ENCODE results near the gene SUPT3H.
A peak's percentile ranks its signal among the peaks of the same experiment; 100 is the strongest.

SUPT3H gene

GRCh38 chr6:44935693-44936300 is 441.9 kb downstream of the SUPT3H start:
- DNase-seq (ENCODE audit: low read depth in 1 of 2, low spot score in 1 of 2), result no peak
- TF ChIP-seq JUND (IDR thresholded peaks at IDR 0.05; ENCODE audit: low read depth), result no peak
- in situ Hi-C loops (cut with HindIII; ENCODE audit: low pct_unique_long_range_greater_than_20kb, low sequenced_read_pairs), result no loop called here

DNA sequence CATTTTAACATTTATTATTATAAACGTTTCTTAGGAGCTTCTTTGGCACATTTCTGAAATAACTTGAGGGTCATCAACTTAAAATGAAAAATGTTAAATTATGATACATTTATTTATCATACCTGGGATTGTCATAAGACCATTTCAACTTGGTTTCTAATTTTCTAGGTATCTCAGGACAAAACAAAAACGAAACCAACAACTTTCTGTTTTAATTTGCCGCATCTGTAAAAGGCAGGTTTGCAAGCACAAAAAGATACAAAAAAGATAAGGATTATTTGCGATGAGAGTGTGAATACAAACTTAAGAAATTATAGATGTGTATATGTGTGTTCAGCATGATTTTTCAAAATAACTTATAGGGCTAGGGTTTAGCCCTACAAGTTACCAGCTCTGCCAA is 444.6 kb downstream of the SUPT3H start:
- in situ Hi-C loops (cut with HindIII; ENCODE audit: low pct_unique_long_range_greater_than_20kb, low sequenced_read_pairs), result no loop called here
- DNase-seq (ENCODE audit: low read depth in 1 of 2, low spot score in 1 of 2), result no peak
- no peak for TF ChIP-seq JUND (IDR thresholded peaks at IDR 0.05; ENCODE audit: low read depth)

DNA sequence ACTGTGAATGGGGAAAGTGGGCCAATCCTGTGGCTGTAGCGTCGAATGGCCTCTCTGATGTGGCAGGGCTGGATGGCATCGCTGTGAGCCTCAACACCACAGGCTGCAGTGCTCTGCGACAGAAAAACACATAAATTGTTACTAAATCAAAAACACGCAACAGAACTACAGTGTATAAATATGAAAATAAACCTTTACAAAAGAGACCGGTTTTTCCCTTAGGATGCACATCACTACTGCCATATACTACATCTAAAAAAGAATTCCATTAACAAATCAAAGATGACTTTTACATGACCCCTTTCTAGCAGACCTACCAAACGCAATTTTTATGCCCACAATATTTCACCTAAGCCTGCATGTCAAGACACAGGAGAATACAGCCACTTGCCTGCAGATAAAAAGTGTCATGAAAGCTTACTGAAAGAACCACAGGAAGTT is 445.1 kb downstream of the SUPT3H start:
- TF ChIP-seq JUND (IDR thresholded peaks at IDR 0.05; ENCODE audit: low read depth), result no peak
- no peak for DNase-seq (ENCODE audit: low read depth in 1 of 2, low spot score in 1 of 2)
- in situ Hi-C loops (cut with HindIII; ENCODE audit: low pct_unique_long_range_greater_than_20kb, low sequenced_read_pairs), result no loop called here

- DNase-seq (ENCODE audit: low read depth in 1 of 2, low spot score in 1 of 2), result no peak
- in situ Hi-C loops (cut with HindIII; ENCODE audit: low pct_unique_long_range_greater_than_20kb, low sequenced_read_pairs), result no loop called here
- TF ChIP-seq JUND (IDR thresholded peaks at IDR 0.05; ENCODE audit: low read depth), result no peak
Observed at GRCh38 chr6:44931385-44931784, 446.3 kb downstream of the SUPT3H start.

DNA sequence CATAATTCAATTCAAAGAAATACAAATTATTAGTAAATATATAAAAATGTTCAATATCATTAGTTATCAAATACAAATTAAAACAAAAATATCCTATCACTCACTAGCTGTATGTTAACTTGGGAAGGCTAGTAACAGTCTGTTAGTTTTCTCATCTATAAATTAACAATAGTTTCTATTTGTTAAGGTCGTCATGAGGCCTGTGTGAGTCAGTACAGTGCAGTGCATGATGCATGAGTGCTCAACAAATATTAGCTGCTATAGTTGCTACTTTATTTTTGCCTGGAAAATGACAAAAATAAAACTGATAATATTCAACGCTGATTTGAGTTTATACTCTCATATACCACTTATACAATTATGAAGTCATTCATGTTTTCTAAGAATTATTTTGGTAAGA is 451.2 kb downstream of the SUPT3H start:
- in situ Hi-C loops (cut with HindIII; ENCODE audit: low pct_unique_long_range_greater_than_20kb, low sequenced_read_pairs), result no loop called here
- no peak for TF ChIP-seq JUND (IDR thresholded peaks at IDR 0.05; ENCODE audit: low read depth)
- DNase-seq (ENCODE audit: low read depth in 1 of 2, low spot score in 1 of 2), result no peak

GRCh38 chr6:44925100-44925739 is 452.5 kb downstream of the SUPT3H start:
- TF ChIP-seq JUND (IDR thresholded peaks at IDR 0.05; ENCODE audit: low read depth), result no peak
- DNase-seq (ENCODE audit: low read depth in 1 of 2, low spot score in 1 of 2), result no peak
- in situ Hi-C loops (cut with HindIII; ENCODE audit: low pct_unique_long_range_greater_than_20kb, low sequenced_read_pairs), result no loop called here

GRCh38 chr6:44923444-44923843 is 454.3 kb downstream of the SUPT3H start:
- no peak for DNase-seq (ENCODE audit: low read depth in 1 of 2, low spot score in 1 of 2)
- in situ Hi-C loops (cut with HindIII; ENCODE audit: low pct_unique_long_range_greater_than_20kb, low sequenced_read_pairs), result no loop called here
- no peak for TF ChIP-seq JUND (IDR thresholded peaks at IDR 0.05; ENCODE audit: low read depth)

GRCh38 chr6:44921798-44922197 is 455.9 kb downstream of the SUPT3H start:
- no peak for TF ChIP-seq JUND (IDR thresholded peaks at IDR 0.05; ENCODE audit: low read depth)
- in situ Hi-C loops (cut with HindIII; ENCODE audit: low pct_unique_long_range_greater_than_20kb, low sequenced_read_pairs), result no loop called here
- DNase-seq (ENCODE audit: low read depth in 1 of 2, low spot score in 1 of 2), result no peak

- no peak for DNase-seq (ENCODE audit: low read depth in 1 of 2, low spot score in 1 of 2)
- in situ Hi-C loops (cut with HindIII; ENCODE audit: low pct_unique_long_range_greater_than_20kb, low sequenced_read_pairs), result no loop called here
- TF ChIP-seq JUND (IDR thresholded peaks at IDR 0.05; ENCODE audit: low read depth), result no peak
Observed at GRCh38 chr6:44920952-44921491, 456.7 kb downstream of the SUPT3H start.

DNA sequence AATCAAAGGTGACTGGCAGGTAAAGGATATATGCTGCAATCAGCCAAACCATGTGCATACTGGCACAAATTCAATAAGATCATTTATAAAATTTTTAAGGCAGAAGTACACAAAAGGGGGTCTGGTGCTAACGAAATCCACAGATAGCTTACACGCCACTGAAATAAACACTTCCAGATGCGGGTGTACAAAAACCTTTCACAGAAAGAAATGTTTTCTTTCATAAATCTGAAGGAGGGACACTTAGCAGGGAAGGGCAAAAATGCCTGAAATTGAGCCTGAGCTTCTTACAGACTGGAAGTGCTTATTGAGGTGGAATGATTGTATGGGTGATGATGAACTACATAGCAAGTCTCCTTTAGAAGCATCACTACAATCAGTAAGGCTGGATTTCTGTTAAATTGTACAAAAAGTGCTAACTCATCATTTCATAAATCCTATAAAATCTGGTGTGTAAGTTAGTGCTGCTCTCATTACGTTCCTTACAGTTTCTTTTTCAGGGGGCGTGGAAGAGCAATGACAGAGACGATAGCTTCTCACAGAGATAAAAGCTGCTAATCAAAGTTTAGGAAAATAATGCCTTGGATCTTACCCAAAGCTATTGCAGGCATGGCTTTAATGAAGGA is 458.9 kb downstream of the SUPT3H start:
- in situ Hi-C loops (cut with HindIII; ENCODE audit: low pct_unique_long_range_greater_than_20kb, low sequenced_read_pairs), result no loop called here
- no peak for DNase-seq (ENCODE audit: low read depth in 1 of 2, low spot score in 1 of 2)
- no peak for TF ChIP-seq JUND (IDR thresholded peaks at IDR 0.05; ENCODE audit: low read depth)

DNA sequence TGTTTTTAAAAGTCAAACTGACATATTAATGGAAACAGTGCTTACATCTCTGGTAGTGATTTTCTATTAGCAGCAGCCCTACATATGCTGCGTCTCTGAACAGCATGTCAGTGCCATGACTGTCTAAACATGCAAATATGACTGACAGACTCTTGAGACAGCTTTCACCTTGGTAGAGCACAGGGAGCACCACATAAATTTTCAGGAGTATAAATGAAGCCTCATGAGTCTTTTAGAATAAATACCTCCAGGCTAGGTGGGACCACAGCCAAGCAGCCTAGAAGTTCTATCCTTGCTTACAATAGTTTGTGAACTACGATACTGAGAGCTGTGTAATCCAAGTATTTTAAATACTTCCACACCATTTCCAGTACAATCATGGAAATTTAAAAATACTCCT is 460.3 kb downstream of the SUPT3H start:
- TF ChIP-seq JUND (IDR thresholded peaks at IDR 0.05; ENCODE audit: low read depth), result no peak
- in situ Hi-C loops (cut with HindIII; ENCODE audit: low pct_unique_long_range_greater_than_20kb, low sequenced_read_pairs), result no loop called here
- DNase-seq (ENCODE audit: low read depth in 1 of 2, low spot score in 1 of 2), result peak in 1 of 2 experiments; percentile 61

- in situ Hi-C loops (cut with HindIII; ENCODE audit: low pct_unique_long_range_greater_than_20kb, low sequenced_read_pairs), result no loop called here
- DNase-seq (ENCODE audit: low read depth in 1 of 2, low spot score in 1 of 2), result no peak
- TF ChIP-seq JUND (IDR thresholded peaks at IDR 0.05; ENCODE audit: low read depth), result no peak
Observed at GRCh38 chr6:44915111-44915510, 462.6 kb downstream of the SUPT3H start.

GRCh38 chr6:44914141-44914540 is 463.6 kb downstream of the SUPT3H start:
- no peak for TF ChIP-seq JUND (IDR thresholded peaks at IDR 0.05; ENCODE audit: low read depth)
- no peak for DNase-seq (ENCODE audit: low read depth in 1 of 2, low spot score in 1 of 2)
- in situ Hi-C loops (cut with HindIII; ENCODE audit: low pct_unique_long_range_greater_than_20kb, low sequenced_read_pairs), result no loop called here
